ENCODE data around the gene KRT85. TPM values are rescaled to one million over a fixed set of nuclear protein-coding genes. Genes with fewer than 3 reads are reported as not detected.

Gene KRT85
- total and polyA plus RNA-seq, 2 of the 13 experiments (the other 11 are each of a cell fraction or from before 2014, with no cell fraction given): not detected

GRCh38 chr12:52327830-52328500 lies 39.3 kb downstream of the KRT85 start:
- Histone ChIP-seq H3K4me3 (replicated peaks in 1 of 3; ENCODE audit: insufficient read depth in 1 of 3, low read depth in 2 of 3, low read length in 3 of 3) (no peak overlapping the region), H3K36me3 (replicated peaks in 1 of 2; ENCODE audit: control insufficient read depth in 1 of 2, insufficient read depth in 2 of 2, low read length in 2 of 2) (no peaks in the 10 kb centered on the region), H3K4me2 (ENCODE audit: low read depth, low read length) (no peak overlapping the region), H3K4me1 (ENCODE audit: insufficient read depth, low read length) (no peaks in the 10 kb centered on the region), H2AFZ (ENCODE audit: low read length) (no peak overlapping the region), H3K9ac (ENCODE audit: insufficient read depth, low read depth, low read length) (no peak overlapping the region), H3K27me3 (ENCODE audit: control insufficient read depth in 1 of 2, insufficient read depth in 2 of 2, low read length in 2 of 2) (peaks cover 0 to 5% of the 10 kb centered on the region in 2 experiments; a peak in 2 of 5 replicates), H3K27ac (ENCODE audit: extremely low read length, insufficient read depth, low read length) (no peak overlapping the region), H3K9me3 (ENCODE audit: low read length) (no peaks in the 10 kb centered on the region), H4K20me1 (ENCODE audit: insufficient read depth, low read length) (no peaks in the 10 kb centered on the region), H3K79me2 (ENCODE audit: insufficient read depth, low read length) (no peaks in the 10 kb centered on the region)
- BruUV-seq (replicated peaks): no TSS peak
- intact Hi-C loops (cut with micrococcal nuclease; ENCODE audit: unreplicated experiment): loop anchor here (1.0 kb wide), 1 partner anchor 172 kb away; no protein-coding TSS in a partner anchor
- ChIA-PET CTCF (ENCODE audit: low intra/inter-chr PET ratio, low total read pairs) (interaction anchor here (1.1 to 2.7 kb wide), 7 partner anchors 48 to 188 kb away, joined by 3 to 45 read pairs (median 5); no protein-coding TSS in a partner anchor), POLR2A (no interaction called here)
- FAIRE-seq (no peak), DNase-seq (ENCODE audit: low spot score) (no peak), ATAC-seq (peak; percentile 18; the same call in 1 of the 3 replicates)
- 33% methylated on average over 5 of the region's 10 CpGs for WGBS (ENCODE audit: low lambda C conversion rate)
- TF ChIP-seq TCF7 (IDR thresholded peaks at IDR 0.05; ENCODE audit: low read depth) (no peak), EZH2 (conservative IDR thresholded peaks at IDR 0.05; ENCODE audit: low read depth, low read length) (0 out of 2 replicates have a peak, but pooled peaks have one; percentile 44), CERS6 (CRISPR knock-in tag; IDR thresholded peaks at IDR 0.05) (no peak), ZNF230 (CRISPR knock-in tag; IDR thresholded peaks at IDR 0.05) (no peak)
- in situ Hi-C loops (cut with HindIII; ENCODE audit: extremely low pct_ligation_motif_present, low pct_unique_long_range_greater_than_20kb): loop anchor here (5.0 kb wide), 1 partner anchor 181 kb away; no protein-coding TSS in a partner anchor
